ENCODE measurements around the gene NFYB. TPM values are rescaled to one million over a fixed set of nuclear protein-coding genes. Genes with fewer than 3 reads are reported as not detected.

The NFYB gene
- total and polyA plus RNA-seq, 2 experiments from 2014 or later: 20.4 to 27.5 TPM

DNA sequence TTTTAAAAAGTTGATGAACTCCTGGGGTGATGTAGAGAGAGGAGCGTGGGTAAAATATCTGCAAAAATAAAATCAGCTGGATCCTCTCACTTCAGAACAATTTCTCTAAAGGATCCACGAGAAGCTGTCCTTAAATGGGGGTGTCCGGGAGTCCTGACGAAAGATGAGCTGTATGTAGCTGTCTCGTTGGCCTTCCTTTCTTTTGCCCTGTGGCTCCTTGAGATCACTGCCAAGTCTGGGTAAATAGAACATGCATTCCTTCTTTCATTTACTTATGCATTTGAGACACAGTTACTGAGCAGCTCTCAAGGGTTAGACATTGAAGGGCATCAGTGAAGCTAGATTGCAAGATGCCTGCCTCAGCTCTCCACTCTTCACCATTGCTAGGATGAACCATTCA lies 42.4 kb upstream of the NFYB start:
- no peak for DNase-seq (ENCODE audit: low spot score)
- TF ChIP-seq, protein P1, sequence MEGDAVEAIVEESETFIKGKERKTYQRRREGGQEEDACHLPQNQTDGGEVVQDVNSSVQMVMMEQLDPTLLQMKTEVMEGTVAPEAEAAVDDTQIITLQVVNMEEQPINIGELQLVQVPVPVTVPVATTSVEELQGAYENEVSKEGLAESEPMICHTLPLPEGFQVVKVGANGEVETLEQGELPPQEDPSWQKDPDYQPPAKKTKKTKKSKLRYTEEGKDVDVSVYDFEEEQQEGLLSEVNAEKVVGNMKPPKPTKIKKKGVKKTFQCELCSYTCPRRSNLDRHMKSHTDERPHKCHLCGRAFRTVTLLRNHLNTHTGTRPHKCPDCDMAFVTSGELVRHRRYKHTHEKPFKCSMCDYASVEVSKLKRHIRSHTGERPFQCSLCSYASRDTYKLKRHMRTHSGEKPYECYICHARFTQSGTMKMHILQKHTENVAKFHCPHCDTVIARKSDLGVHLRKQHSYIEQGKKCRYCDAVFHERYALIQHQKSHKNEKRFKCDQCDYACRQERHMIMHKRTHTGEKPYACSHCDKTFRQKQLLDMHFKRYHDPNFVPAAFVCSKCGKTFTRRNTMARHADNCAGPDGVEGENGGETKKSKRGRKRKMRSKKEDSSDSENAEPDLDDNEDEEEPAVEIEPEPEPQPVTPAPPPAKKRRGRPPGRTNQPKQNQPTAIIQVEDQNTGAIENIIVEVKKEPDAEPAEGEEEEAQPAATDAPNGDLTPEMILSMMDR (IDR thresholded peaks at IDR 0.05; ENCODE audit: poor library complexity): no peak
- TF ChIP-seq EZH2phosphoT487 (IDR thresholded peaks at IDR 0.05; ENCODE audit: low read depth, severe bottlenecking, unreplicated experiment): no peak
- TF ChIP-seq EZH2 (IDR thresholded peaks at IDR 0.05; ENCODE audit: borderline replicate concordance): no peak
- Histone ChIP-seq H3K79me2 (no peaks in the 10 kb centered on the region), H3K4me2 (no peak overlapping the region), H3K27me3 (no peaks in the 10 kb centered on the region), H3K27ac (no peak overlapping the region), H2AFZ (no peak overlapping the region), H3K9me3 (ENCODE audit: low read depth) (no peaks in the 10 kb centered on the region), H4K20me1 (ENCODE audit: insufficient read depth, poor library complexity, severe bottlenecking) (no peaks in the 10 kb centered on the region), H3K36me3 (replicated peaks; ENCODE audit: insufficient read depth, low read depth) (no peaks in the 10 kb centered on the region), H3K4me1 (ENCODE audit: insufficient read depth) (peaks cover 13% of the 10 kb centered on the region), H3K9me2 (replicated peaks; ENCODE audit: insufficient read depth) (no peaks in the 10 kb centered on the region), H3K4me3 (no peak overlapping the region)
- 72% methylated on average over 5 of the region's 5 CpGs for WGBS (ENCODE audit: low lambda C conversion rate, missing lambda C conversion rate)

DNA sequence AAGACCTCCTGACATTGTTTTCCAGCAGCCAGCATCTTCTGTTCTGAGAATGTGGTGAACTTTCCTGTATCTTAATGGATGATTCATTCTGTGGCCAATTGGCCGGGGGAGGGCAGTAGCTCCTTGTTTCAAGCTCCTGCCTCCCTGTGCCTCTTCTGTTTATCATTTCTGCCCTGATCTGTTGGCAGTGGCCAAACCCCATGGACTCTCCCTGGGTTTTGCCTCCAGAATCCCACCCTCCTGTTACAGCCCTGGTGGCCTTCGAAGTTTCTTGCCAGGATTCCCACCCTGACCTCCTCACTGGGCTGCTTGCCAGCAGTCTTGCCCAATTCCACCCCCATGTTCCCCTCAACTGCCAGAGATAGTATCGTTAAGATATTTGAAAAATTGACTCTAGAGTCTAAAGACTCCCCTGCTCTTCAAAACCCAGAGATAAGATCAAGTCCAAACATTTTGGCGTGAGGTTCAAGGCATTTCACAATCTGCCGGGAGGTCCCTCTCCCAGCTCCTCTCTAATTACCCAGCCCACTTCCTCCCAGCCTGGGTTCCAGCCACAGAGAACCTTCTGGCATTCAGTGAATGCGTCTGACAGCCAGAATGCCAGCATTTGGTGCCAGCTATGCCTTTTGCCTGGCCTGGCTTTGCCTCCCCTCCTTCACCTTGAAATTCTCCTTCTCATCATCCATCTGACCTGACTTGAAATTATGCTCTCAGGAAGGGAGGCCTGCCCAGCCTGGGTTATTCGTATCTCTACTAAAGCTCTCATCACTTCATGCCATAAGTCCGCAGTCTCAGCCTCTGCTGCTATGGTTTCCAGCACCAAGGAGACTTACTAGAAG lies 39.9 kb upstream of the NFYB start:
- H3K36me3 ChIP-seq (replicated peaks; ENCODE audit: insufficient read depth, low read depth): no peaks in the 10 kb centered on the region
- peaks cover 13% of the 10 kb centered on the region for H3K4me1 ChIP-seq (ENCODE audit: insufficient read depth)
- H3K4me2 ChIP-seq: peak overlapping the region; percentile 56
- H4K20me1 ChIP-seq (ENCODE audit: insufficient read depth, poor library complexity, severe bottlenecking): no peaks in the 10 kb centered on the region
- H3K79me2 ChIP-seq: no peaks in the 10 kb centered on the region
- H3K27ac ChIP-seq: peak overlapping the region; percentile 59
- H3K9me2 ChIP-seq (replicated peaks; ENCODE audit: insufficient read depth): no peaks in the 10 kb centered on the region
- no peaks in the 10 kb centered on the region for H3K27me3 ChIP-seq
- 50% methylated on average over 8 of the region's 8 CpGs for WGBS (ENCODE audit: low lambda C conversion rate, missing lambda C conversion rate)
- no peaks in the 10 kb centered on the region for H3K9me3 ChIP-seq (ENCODE audit: low read depth)
- H2AFZ ChIP-seq: no peak overlapping the region
- DNase-seq (ENCODE audit: low spot score): peak; percentile 67
- TF ChIP-seq EZH2phosphoT487 (IDR thresholded peaks at IDR 0.05; ENCODE audit: low read depth, severe bottlenecking, unreplicated experiment): no peak
- TF ChIP-seq, protein P1 (IDR thresholded peaks at IDR 0.05; ENCODE audit: poor library complexity): peak; percentile 27
- H3K4me3 ChIP-seq: no peak overlapping the region

DNA sequence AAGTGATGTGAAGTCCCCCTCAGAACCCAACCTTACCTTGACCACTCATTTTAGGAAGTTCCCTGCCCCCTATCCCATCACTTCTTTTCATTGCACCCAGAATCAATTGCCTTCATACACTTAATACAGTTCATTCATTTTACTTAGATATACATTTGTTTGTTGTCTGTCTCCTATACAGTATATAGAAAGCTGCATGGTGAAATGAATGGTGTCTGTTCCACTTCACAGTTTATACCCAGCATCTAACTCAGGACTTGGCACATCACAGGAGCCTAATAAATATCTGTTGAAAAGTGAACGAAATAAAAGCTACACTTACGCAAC lies 39.3 kb upstream of the NFYB start:
- no peak overlapping the region for H2AFZ ChIP-seq
- TF ChIP-seq, protein P1 (IDR thresholded peaks at IDR 0.05; ENCODE audit: poor library complexity): no peak
- no peak for TF ChIP-seq EZH2 (IDR thresholded peaks at IDR 0.05; ENCODE audit: borderline replicate concordance)
- no peak for TF ChIP-seq EZH2phosphoT487 (IDR thresholded peaks at IDR 0.05; ENCODE audit: low read depth, severe bottlenecking, unreplicated experiment)
- no peak overlapping the region for H3K27ac ChIP-seq
- no peaks in the 10 kb centered on the region for H4K20me1 ChIP-seq (ENCODE audit: insufficient read depth, poor library complexity, severe bottlenecking)
- H3K9me3 ChIP-seq (ENCODE audit: low read depth): no peaks in the 10 kb centered on the region
- no peaks in the 10 kb centered on the region for H3K9me2 ChIP-seq (replicated peaks; ENCODE audit: insufficient read depth)
- no peak overlapping the region for H3K4me3 ChIP-seq
- peaks cover 13% of the 10 kb centered on the region for H3K4me1 ChIP-seq (ENCODE audit: insufficient read depth)
- DNase-seq (ENCODE audit: low spot score): no peak
- no peaks in the 10 kb centered on the region for H3K36me3 ChIP-seq (replicated peaks; ENCODE audit: insufficient read depth, low read depth)
- H3K79me2 ChIP-seq: no peaks in the 10 kb centered on the region
- no peaks in the 10 kb centered on the region for H3K27me3 ChIP-seq
- 55% methylated on average over 2 of the region's 2 CpGs for WGBS (ENCODE audit: low lambda C conversion rate, missing lambda C conversion rate)
- no peak overlapping the region for H3K4me2 ChIP-seq
